HCT116 (cell line): ENCODE measurements around the gene DDX47.

Source experiments
- ELF1 ChIP-seq: IDR thresholded peaks from 2 replicates; pipeline ENCODE4 v1.6.1; 2012; ENCODE audit warnings: low read depth, borderline replicate concordance
- EZH2 ChIP-seq: fragments of 200-600 bp; sonication (generic); IDR thresholded peaks from 2 replicates; pipeline ENCODE4 v1.6.1; 2017; ENCODE audit warnings: antibody characterized with exemption, mixed run types
- EZH2phosphoT487 ChIP-seq: fragments of 200-600 bp; IDR thresholded peaks from 2 replicates; pipeline ENCODE4 v1.6.1; 2018; ENCODE audit warnings: antibody characterized with exemption, borderline replicate concordance
- JUND ChIP-seq: IDR thresholded peaks from 2 replicates; pipeline ENCODE4 v1.6.1; 2012
- POLR2A ChIP-seq: IDR thresholded peaks from 2 replicates; pipeline ENCODE4 v1.7.0; 2011; ENCODE audit warnings: borderline replicate concordance; ENCODE audit not compliant: insufficient read depth, insufficient read length; ENCODE audit errors: extremely low read depth
- POLR2AphosphoS5 ChIP-seq: IDR thresholded peaks from 2 replicates; pipeline ENCODE4 v1.6.1; 2011; ENCODE audit warnings: mild to moderate bottlenecking, low read depth, low read length, moderate library complexity
- RAD21 ChIP-seq: IDR thresholded peaks from 2 replicates; pipeline ENCODE4 v1.6.1; 2012; ENCODE audit warnings: low read depth, mild to moderate bottlenecking
- SRF ChIP-seq: IDR thresholded peaks from 2 replicates; pipeline ENCODE4 v1.6.1; 2012; ENCODE audit warnings: low read depth
- TCF7L2 ChIP-seq: IDR thresholded peaks from 2 replicates; pipeline ENCODE4 v1.7.0; 2011; ENCODE audit warnings: borderline replicate concordance, inconsistent platforms; ENCODE audit not compliant: insufficient read depth, insufficient read length; ENCODE audit errors: extremely low read depth
- ZBTB33 ChIP-seq: IDR thresholded peaks from 2 replicates; pipeline ENCODE4 v1.6.1; 2011; ENCODE audit warnings: mild to moderate bottlenecking, low read length, moderate library complexity; ENCODE audit not compliant: insufficient replicate concordance; ENCODE audit errors: extremely low read depth
- TF ChIP-seq, protein P1 (sequence below), 3 experiments: fragments of 200-600 bp in 1 of 3; sonication (generic) in 1 of 3; IDR thresholded peaks in 2 of 3; conservative IDR thresholded peaks in 1 of 3; 2 replicates each; pipeline ENCODE4 v1.5.1; 2012 to 2017; ENCODE audit warnings: low read depth in 2 of 3, low read length in 2 of 3, antibody characterized with exemption in 1 of 3, borderline replicate concordance in 1 of 3, control low read depth in 1 of 3, mild to moderate bottlenecking in 1 of 3, mixed read lengths in 1 of 3, mixed run types in 1 of 3, moderate library complexity in 1 of 3; ENCODE audit not compliant: insufficient read depth in 1 of 3
- TF ChIP-seq, protein P2 (sequence below): IDR thresholded peaks from 2 replicates; pipeline ENCODE4 v1.6.1; 2012; ENCODE audit warnings: low read depth

DNA sequence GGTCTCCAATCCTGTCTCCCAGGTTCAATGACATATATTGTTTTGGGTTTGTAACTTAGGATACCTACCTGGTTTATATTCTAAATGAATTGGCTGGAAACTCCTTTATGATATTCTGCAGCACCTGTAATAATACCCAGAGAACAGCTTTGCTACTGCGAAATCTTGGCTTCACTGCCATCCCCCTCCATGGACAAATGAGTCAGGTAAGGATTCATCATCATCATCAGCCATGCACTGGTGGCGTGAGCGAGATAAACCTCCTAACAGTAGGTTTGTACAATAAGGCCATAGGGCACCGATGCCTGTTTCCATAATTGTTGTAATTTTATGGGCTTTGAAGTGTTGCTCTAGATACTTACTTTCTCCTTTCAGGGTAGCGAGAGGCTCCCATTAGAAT is 10.7 kb downstream of the DDX47 start:
- TF ChIP-seq, protein P1, sequence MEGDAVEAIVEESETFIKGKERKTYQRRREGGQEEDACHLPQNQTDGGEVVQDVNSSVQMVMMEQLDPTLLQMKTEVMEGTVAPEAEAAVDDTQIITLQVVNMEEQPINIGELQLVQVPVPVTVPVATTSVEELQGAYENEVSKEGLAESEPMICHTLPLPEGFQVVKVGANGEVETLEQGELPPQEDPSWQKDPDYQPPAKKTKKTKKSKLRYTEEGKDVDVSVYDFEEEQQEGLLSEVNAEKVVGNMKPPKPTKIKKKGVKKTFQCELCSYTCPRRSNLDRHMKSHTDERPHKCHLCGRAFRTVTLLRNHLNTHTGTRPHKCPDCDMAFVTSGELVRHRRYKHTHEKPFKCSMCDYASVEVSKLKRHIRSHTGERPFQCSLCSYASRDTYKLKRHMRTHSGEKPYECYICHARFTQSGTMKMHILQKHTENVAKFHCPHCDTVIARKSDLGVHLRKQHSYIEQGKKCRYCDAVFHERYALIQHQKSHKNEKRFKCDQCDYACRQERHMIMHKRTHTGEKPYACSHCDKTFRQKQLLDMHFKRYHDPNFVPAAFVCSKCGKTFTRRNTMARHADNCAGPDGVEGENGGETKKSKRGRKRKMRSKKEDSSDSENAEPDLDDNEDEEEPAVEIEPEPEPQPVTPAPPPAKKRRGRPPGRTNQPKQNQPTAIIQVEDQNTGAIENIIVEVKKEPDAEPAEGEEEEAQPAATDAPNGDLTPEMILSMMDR (IDR thresholded peaks at IDR 0.05 in 2 of 3, conservative IDR thresholded peaks at IDR 0.05 in 1 of 3; ENCODE audit: borderline replicate concordance in 1 of 3, insufficient read depth in 1 of 3, low read depth in 2 of 3, low read length in 2 of 3): no peak
- TF ChIP-seq EZH2: no peak
- no peak for TF ChIP-seq ZBTB33
- TF ChIP-seq, protein P2, sequence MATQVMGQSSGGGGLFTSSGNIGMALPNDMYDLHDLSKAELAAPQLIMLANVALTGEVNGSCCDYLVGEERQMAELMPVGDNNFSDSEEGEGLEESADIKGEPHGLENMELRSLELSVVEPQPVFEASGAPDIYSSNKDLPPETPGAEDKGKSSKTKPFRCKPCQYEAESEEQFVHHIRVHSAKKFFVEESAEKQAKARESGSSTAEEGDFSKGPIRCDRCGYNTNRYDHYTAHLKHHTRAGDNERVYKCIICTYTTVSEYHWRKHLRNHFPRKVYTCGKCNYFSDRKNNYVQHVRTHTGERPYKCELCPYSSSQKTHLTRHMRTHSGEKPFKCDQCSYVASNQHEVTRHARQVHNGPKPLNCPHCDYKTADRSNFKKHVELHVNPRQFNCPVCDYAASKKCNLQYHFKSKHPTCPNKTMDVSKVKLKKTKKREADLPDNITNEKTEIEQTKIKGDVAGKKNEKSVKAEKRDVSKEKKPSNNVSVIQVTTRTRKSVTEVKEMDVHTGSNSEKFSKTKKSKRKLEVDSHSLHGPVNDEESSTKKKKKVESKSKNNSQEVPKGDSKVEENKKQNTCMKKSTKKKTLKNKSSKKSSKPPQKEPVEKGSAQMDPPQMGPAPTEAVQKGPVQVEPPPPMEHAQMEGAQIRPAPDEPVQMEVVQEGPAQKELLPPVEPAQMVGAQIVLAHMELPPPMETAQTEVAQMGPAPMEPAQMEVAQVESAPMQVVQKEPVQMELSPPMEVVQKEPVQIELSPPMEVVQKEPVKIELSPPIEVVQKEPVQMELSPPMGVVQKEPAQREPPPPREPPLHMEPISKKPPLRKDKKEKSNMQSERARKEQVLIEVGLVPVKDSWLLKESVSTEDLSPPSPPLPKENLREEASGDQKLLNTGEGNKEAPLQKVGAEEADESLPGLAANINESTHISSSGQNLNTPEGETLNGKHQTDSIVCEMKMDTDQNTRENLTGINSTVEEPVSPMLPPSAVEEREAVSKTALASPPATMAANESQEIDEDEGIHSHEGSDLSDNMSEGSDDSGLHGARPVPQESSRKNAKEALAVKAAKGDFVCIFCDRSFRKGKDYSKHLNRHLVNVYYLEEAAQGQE: no peak
- no peak for TF ChIP-seq RAD21
- TF ChIP-seq TCF7L2: no peak
- no peak for TF ChIP-seq SRF
- no peak for TF ChIP-seq ELF1
- TF ChIP-seq JUND: no peak
- TF ChIP-seq POLR2AphosphoS5: no peak
- TF ChIP-seq POLR2A: no peak
- no peak for TF ChIP-seq EZH2phosphoT487
